Uterus (tissue), 2 donors: ENCODE results near the gene HAND1.

Source experiments
- POLR2A ChIP-seq, 2 donors: fragments of 450-650 bp; IDR thresholded peaks; one replicate each; pipeline ENCODE4 v1.6.1; 2016; ENCODE audit warnings: antibody characterized with exemption in 2 of 2, mild to moderate bottlenecking in 1 of 2, moderate library complexity in 1 of 2
- TF ChIP-seq, protein P1 (sequence below), 4 experiments: fragments of 200-600 bp in 2 of 4; fragments of 450-650 bp in 2 of 4; sonication (generic) in 2 of 4; IDR thresholded peaks; one replicate each; pipeline ENCODE4 v1.5.1; 2016 to 2019; ENCODE audit warnings: antibody characterized with exemption in 4 of 4, mild to moderate bottlenecking in 2 of 4, moderate library complexity in 1 of 4

GRCh38 chr5:154503698-154504039 lies 25.6 kb upstream of the HAND1 start:
- TF ChIP-seq POLR2A (IDR thresholded peaks at IDR 0.05), result no peak
- TF ChIP-seq, protein P1, sequence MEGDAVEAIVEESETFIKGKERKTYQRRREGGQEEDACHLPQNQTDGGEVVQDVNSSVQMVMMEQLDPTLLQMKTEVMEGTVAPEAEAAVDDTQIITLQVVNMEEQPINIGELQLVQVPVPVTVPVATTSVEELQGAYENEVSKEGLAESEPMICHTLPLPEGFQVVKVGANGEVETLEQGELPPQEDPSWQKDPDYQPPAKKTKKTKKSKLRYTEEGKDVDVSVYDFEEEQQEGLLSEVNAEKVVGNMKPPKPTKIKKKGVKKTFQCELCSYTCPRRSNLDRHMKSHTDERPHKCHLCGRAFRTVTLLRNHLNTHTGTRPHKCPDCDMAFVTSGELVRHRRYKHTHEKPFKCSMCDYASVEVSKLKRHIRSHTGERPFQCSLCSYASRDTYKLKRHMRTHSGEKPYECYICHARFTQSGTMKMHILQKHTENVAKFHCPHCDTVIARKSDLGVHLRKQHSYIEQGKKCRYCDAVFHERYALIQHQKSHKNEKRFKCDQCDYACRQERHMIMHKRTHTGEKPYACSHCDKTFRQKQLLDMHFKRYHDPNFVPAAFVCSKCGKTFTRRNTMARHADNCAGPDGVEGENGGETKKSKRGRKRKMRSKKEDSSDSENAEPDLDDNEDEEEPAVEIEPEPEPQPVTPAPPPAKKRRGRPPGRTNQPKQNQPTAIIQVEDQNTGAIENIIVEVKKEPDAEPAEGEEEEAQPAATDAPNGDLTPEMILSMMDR (IDR thresholded peaks at IDR 0.05), result no peak
